B cell (primary cell): ENCODE measurements around the gene ACOT11. TPM values are rescaled to one million over a fixed set of nuclear protein-coding genes. Genes with fewer than 3 reads are reported as not detected.

Source experiments
- ATAC-seq: fragments of 200-7000 bp; cut with Tn5 transposase; one replicate; pipeline ENCODE4 v1.10.0; 2021; ENCODE audit warnings: low read depth, mild to moderate bottlenecking, moderate number of reproducible peaks, moderate library complexity
- CTCF ChIA-PET: fragments of 350-600 bp; sonication (Branson Sonifier 250); formaldehyde crosslinking; loops from one replicate; lab custom pipeline; 2021; ENCODE audit warnings: antibody characterized with exemption, inconsistent platforms; lab: Charles Lee
- POLR2A ChIA-PET: fragments of 350-600 bp; sonication (Branson Sonifier 250); formaldehyde crosslinking; loops from one replicate; lab custom pipeline; 2021; ENCODE audit warnings: antibody characterized with exemption; lab: Charles Lee
- DNase-seq: peaks from one replicate; pipeline ENCODE4 v3.0.0; 2013
- H2AFZ ChIP-seq: 2 replicates; pipeline ENCODE4 v1.6.1; 2012; ENCODE audit warnings: mild to moderate bottlenecking, low read depth, low read length; ENCODE audit not compliant: insufficient read depth, poor library complexity, severe bottlenecking
- H3K27ac ChIP-seq, 2 donors: 1 replicate in 1 of 2; 2 replicates in 1 of 2; pipeline ENCODE4 v1.5.1; 2012 to 2013; ENCODE audit warnings: low read length in 2 of 2, mild to moderate bottlenecking in 2 of 2, moderate library complexity in 1 of 2
- H3K27me3 ChIP-seq, 4 experiments: fragments of 200-600 bp in 1 of 4; sonication (generic) in 1 of 4; replicated peaks in 1 of 4; 1 replicate in 2 of 4; 2 replicates in 2 of 4; pipeline versions ENCODE4 v1.6.1 to v1.7.0; 2013 to 2016; ENCODE audit warnings: low read length in 3 of 4, mild to moderate bottlenecking in 2 of 4, mixed read lengths in 1 of 4, moderate library complexity in 1 of 4; ENCODE audit not compliant: insufficient read depth in 4 of 4, control insufficient read depth in 3 of 4; ENCODE audit errors: control extremely low read depth in 1 of 4
- H3K36me3 ChIP-seq, 2 experiments: replicated peaks in 1 of 2; 1 replicate in 1 of 2; 2 replicates in 1 of 2; pipeline versions ENCODE4 v1.6.1 to v1.7.1; 2013; ENCODE audit warnings: low read length in 1 of 2; ENCODE audit not compliant: insufficient read depth in 2 of 2, control insufficient read depth in 1 of 2; ENCODE audit errors: control extremely low read depth in 1 of 2, extremely low read depth in 1 of 2
- H3K4me1 ChIP-seq, 2 donors: fragments of 200-600 bp in 1 of 2; sonication (generic) in 1 of 2; 1 replicate in 1 of 2; 2 replicates in 1 of 2; pipeline versions ENCODE4 v1.5.1 to v1.6.1; 2013 to 2017; ENCODE audit warnings: low read length in 2 of 2; ENCODE audit not compliant: control insufficient read depth in 2 of 2, insufficient read depth in 2 of 2
- H3K4me2 ChIP-seq: replicated peaks from 2 replicates; pipeline ENCODE3; 2012; ENCODE audit warnings: mild to moderate bottlenecking, low read depth, low read length; ENCODE audit not compliant: poor library complexity, severe bottlenecking
- H3K4me3 ChIP-seq, 5 experiments: fragments of 200-600 bp in 1 of 5; sonication (generic) in 1 of 5; 1 replicate in 3 of 5; 2 replicates in 2 of 5; pipeline versions ENCODE4 v1.5.1 to v1.7.0; 2011 to 2016; ENCODE audit warnings: low read length in 4 of 5, mild to moderate bottlenecking in 4 of 5, low read depth in 2 of 5, control low read depth in 1 of 5, moderate library complexity in 1 of 5; ENCODE audit not compliant: insufficient read depth in 1 of 5; ENCODE audit errors: control extremely low read depth in 1 of 5, extremely low read depth in 1 of 5
- H3K79me2 ChIP-seq: fragments of 200-600 bp; sonication (generic); one replicate; pipeline ENCODE4 v1.6.0; 2016; ENCODE audit warnings: low read length; ENCODE audit not compliant: control insufficient read depth, insufficient read depth
- H3K9ac ChIP-seq: fragments of 200-600 bp; sonication (generic); 2 replicates; pipeline ENCODE4 v1.6.1; 2017; ENCODE audit warnings: mild to moderate bottlenecking, low read length, moderate library complexity
- H3K9me3 ChIP-seq, 3 donors: one replicate each; pipeline versions ENCODE4 v1.6.1 to v1.7.1; 2013; ENCODE audit warnings: low read length in 2 of 3; ENCODE audit not compliant: control insufficient read depth in 2 of 3, insufficient read depth in 1 of 3; ENCODE audit errors: control extremely low read depth in 1 of 3
- H4K20me1 ChIP-seq: 2 replicates; pipeline ENCODE4 v1.6.0; 2012; ENCODE audit warnings: mild to moderate bottlenecking, low read length; ENCODE audit not compliant: insufficient read depth, control insufficient read depth, poor library complexity, severe bottlenecking
- H3K27ac Mint-ChIP-seq: one replicate; pipeline ENCODE4 v1.8.0; 2021; ENCODE audit warnings: mixed read lengths
- H3K27me3 Mint-ChIP-seq: one replicate; pipeline ENCODE4 v1.8.0; 2021; ENCODE audit warnings: mixed read lengths
- H3K4me1 Mint-ChIP-seq: one replicate; pipeline ENCODE4 v1.8.0; 2021; ENCODE audit warnings: mixed read lengths
- H3K4me3 Mint-ChIP-seq: one replicate; pipeline ENCODE4 v1.8.0; 2021; ENCODE audit warnings: mixed read lengths
- H3K9me3 Mint-ChIP-seq: one replicate; pipeline ENCODE4 v1.8.0; 2022; ENCODE audit warnings: mixed read lengths; ENCODE audit not compliant: insufficient read depth
- EZH2 ChIP-seq: IDR thresholded peaks from 2 replicates; pipeline ENCODE4 v1.6.1; 2012; ENCODE audit warnings: borderline replicate concordance, low read depth, mild to moderate bottlenecking, moderate library complexity, low read length; ENCODE audit not compliant: insufficient read depth, poor library complexity, severe bottlenecking
- WGBS: methylation state at CpG from one replicate; pipeline ENCODE4 v1.1.5; 2013; ENCODE audit warnings: missing lambda C conversion rate; ENCODE audit not compliant: insufficient coverage; 5-methylcytosine and 5-hydroxymethylcytosine counted together
- intact Hi-C: fragments of 100-400 bp; cut with micrococcal nuclease; formaldehyde crosslinking; loops from one replicate; pipeline ENCODE4 v1.10.0; 2022
- polyA plus RNA-seq: library from polyadenylated mRNA; depleted of rRNA; stranded (reverse); fragments of >200 nt; gene quantifications from 2 replicates; pipeline ENCODE4 v1.2.3, GENCODE V29; 2012
- total RNA-seq, 2 donors: library from RNA; stranded (reverse); fragments of 120-200 nt in 1 of 2; gene quantifications; 1 replicate in 1 of 2; 2 replicates in 1 of 2; pipeline versions ENCODE4 v1.2.3 to v1.2.4, GENCODE V29; 2013 to 2022
- TF ChIP-seq, protein P1 (sequence below): fragments of 200-600 bp; IDR thresholded peaks from one replicate; pipeline ENCODE4 v1.8.0; 2022; ENCODE audit warnings: antibody characterized with exemption, mild to moderate bottlenecking

Gene ACOT11
- total and polyA plus RNA-seq, 2 donors (not counting 1 experiment from before 2014, with no cell fraction given), result 0.03 to 0.07 TPM

DNA sequence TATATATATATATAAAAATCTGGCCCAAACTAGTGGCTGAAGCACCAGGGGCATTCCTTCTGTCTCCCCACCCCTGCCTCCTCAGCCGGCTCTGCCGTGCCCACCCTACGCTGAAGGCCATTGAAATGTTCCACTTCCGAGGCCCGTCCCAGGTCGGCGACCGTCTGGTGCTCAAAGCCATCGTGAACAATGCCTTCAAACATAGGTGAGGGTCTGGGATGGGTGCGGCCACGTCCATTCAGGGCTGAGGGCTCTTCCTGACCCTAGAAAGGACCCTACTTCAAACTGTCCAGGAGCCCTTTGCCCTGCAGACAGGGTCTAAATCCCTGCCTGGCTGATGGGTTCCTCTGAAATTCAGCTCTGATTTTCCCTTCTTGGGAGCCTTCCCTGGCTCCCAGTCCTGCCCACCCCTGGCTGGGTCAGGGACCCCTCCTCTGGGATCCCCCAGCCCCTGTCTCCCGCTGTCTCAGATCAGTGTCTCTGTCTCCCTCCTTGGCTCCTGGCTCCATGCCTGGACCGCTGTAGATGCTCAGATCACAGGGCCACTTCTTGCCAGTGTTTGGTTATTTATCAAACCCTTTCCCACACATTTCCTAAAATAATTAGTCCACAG lies 51.3 kb downstream of the ACOT11 start:
- intact Hi-C loops, result no loop called here
- Histone ChIP-seq H2AFZ (no peak overlapping the region), H3K9ac (no peak overlapping the region), H4K20me1 (no peaks in the 10 kb centered on the region), H3K79me2 (no peaks in the 10 kb centered on the region), H3K27ac (no peak overlapping the region), H3K4me3 (no peak overlapping the region), H3K36me3 (no peaks in the 10 kb centered on the region), H3K4me2 (no peak overlapping the region), H3K4me1 (no peaks in the 10 kb centered on the region), H3K27me3 (peaks cover 0 to 3% (median 0%) of the 10 kb centered on the region in 4 experiments), H3K9me3 (no peaks in the 10 kb centered on the region)
- DNase-seq, result no peak
- H3K9me3 Mint-ChIP-seq, result no peaks in the 10 kb centered on the region
- H3K27ac Mint-ChIP-seq, result no peak overlapping the region
- ChIA-PET POLR2A (no interaction called here), CTCF (no interaction called here)
- no peaks in the 10 kb centered on the region for H3K4me1 Mint-ChIP-seq
- WGBS, result 93% methylated on average over 13 of the region's 13 CpGs
- no peak for ATAC-seq
- TF ChIP-seq, protein P1, sequence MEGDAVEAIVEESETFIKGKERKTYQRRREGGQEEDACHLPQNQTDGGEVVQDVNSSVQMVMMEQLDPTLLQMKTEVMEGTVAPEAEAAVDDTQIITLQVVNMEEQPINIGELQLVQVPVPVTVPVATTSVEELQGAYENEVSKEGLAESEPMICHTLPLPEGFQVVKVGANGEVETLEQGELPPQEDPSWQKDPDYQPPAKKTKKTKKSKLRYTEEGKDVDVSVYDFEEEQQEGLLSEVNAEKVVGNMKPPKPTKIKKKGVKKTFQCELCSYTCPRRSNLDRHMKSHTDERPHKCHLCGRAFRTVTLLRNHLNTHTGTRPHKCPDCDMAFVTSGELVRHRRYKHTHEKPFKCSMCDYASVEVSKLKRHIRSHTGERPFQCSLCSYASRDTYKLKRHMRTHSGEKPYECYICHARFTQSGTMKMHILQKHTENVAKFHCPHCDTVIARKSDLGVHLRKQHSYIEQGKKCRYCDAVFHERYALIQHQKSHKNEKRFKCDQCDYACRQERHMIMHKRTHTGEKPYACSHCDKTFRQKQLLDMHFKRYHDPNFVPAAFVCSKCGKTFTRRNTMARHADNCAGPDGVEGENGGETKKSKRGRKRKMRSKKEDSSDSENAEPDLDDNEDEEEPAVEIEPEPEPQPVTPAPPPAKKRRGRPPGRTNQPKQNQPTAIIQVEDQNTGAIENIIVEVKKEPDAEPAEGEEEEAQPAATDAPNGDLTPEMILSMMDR, result no peak
- TF ChIP-seq EZH2, result no peak
- peaks cover 3% of the 10 kb centered on the region for H3K27me3 Mint-ChIP-seq
- no peak overlapping the region for H3K4me3 Mint-ChIP-seq

DNA sequence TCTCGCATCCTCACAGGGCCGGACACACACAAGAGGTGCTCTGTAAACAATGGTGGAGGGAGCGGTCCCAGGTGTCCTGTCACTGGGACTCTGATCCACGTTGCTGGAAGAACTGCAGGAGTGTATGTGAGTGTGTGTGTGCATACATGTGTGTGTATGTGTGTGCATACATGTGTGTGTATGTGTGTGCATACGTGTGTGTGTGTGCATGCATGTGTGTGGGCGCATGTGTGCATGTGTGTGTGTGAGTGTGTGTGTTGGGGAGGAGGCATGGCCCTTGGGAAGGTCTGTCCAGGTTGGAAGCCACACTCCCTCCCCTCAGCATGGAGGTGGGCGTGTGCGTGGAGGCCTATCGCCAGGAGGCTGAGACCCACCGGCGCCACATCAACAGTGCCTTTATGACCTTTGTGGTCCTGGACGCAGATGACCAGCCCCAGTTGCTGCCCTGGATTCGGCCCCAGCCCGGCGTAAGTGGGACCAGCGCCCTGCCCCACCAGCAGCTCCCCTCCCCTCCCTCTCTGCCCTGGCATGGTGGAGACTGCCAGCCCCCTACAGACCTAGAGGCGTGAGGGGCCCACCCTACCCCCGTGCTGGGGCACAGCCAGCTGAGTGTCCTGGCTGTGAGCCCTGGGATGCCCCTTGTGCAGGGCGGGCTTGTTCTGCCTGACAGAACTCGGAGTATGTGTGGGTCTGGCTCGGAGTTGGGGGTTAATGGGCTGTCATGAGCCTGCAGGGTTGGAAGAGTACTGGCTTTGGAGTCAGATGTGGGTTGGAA lies 53.1 kb downstream of the ACOT11 start:
- DNase-seq, result no peak
- Histone ChIP-seq H3K27me3 (peaks cover 0 to 3% (median 0%) of the 10 kb centered on the region in 4 experiments), H2AFZ (no peak overlapping the region), H3K4me2 (no peak overlapping the region), H3K4me1 (no peaks in the 10 kb centered on the region), H3K4me3 (no peak overlapping the region), H3K36me3 (no peaks in the 10 kb centered on the region), H4K20me1 (no peaks in the 10 kb centered on the region), H3K9me3 (no peaks in the 10 kb centered on the region), H3K79me2 (no peaks in the 10 kb centered on the region), H3K27ac (no peak overlapping the region), H3K9ac (no peak overlapping the region)
- Mint-ChIP-seq H3K9me3 (no peaks in the 10 kb centered on the region), H3K4me3 (no peak overlapping the region), H3K27me3 (peaks cover 3% of the 10 kb centered on the region), H3K4me1 (peaks cover 6% of the 10 kb centered on the region), H3K27ac (no peak overlapping the region)
- TF ChIP-seq, protein P1, result no peak
- TF ChIP-seq EZH2, result no peak
- intact Hi-C loops, result no loop called here
- CTCF ChIA-PET, result no interaction called here
- 93% methylated on average over 20 of the region's 21 CpGs for WGBS
- POLR2A ChIA-PET, result no interaction called here
- no peak for ATAC-seq
